ENCODE measurements around the gene SIRT7. TPM values are rescaled to one million over a fixed set of nuclear protein-coding genes. Genes with fewer than 3 reads are reported as not detected.

Gene SIRT7
- total and polyA plus RNA-seq, 8 donors = 9.6 to 40.2 (median 13.5) TPM

DNA sequence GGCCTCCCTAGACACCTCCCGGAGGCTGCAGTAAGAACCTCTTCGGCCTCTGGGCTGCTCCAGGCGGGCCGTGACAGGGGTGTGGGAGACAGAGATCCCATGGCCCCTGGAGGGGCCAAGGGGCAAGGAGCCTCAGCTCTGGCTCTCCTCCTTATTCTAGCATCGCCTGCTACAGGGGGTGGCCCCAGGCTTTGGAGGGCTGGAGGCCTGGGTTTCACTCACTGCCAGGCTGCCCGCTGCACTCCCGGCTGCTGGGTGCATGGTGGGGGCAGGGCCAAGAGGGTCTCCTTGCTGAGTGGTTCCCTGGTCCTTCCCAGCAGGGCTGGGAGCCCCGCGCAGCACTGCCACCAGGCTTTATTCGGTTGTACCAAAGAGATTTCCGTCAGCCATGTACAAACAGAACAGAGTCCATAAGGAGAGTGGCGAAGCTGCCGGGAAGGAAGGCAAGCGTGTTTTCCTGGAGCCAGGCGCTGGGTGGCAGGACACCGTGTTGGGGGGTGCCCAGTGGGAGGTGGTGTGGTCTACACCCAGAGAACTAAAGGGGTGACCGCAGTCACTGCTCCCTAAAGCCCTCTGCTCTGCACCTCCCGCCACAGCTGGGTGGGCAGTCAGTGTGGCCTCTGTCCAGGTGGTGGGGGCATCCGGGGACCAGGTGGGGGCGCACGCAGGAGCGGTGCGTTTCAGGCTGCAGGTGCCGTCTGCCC is 13.9 kb downstream of the SIRT7 start:
- Histone ChIP-seq H3K4me1 (peaks cover 0 to 6% (median 3%) of the 10 kb centered on the region in 3 donors), H3K27me3 (no peaks in the 10 kb centered on the region), H3K9me3 (no peaks in the 10 kb centered on the region), H3K4me3 (no peak overlapping the region), H3K36me3 (no peaks in the 10 kb centered on the region), H3K27ac (no peak overlapping the region)
- DNase-seq (peak in 2 of 6 donors; percentile 27 to 72), ATAC-seq (no peak), FAIRE-seq (no peak)
- WGBS, 2 donors = 95 to 97% methylated on average over 24 of the region's 24 CpGs
- TF ChIP-seq, protein P1, sequence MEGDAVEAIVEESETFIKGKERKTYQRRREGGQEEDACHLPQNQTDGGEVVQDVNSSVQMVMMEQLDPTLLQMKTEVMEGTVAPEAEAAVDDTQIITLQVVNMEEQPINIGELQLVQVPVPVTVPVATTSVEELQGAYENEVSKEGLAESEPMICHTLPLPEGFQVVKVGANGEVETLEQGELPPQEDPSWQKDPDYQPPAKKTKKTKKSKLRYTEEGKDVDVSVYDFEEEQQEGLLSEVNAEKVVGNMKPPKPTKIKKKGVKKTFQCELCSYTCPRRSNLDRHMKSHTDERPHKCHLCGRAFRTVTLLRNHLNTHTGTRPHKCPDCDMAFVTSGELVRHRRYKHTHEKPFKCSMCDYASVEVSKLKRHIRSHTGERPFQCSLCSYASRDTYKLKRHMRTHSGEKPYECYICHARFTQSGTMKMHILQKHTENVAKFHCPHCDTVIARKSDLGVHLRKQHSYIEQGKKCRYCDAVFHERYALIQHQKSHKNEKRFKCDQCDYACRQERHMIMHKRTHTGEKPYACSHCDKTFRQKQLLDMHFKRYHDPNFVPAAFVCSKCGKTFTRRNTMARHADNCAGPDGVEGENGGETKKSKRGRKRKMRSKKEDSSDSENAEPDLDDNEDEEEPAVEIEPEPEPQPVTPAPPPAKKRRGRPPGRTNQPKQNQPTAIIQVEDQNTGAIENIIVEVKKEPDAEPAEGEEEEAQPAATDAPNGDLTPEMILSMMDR (IDR thresholded peaks at IDR 0.05) = no peak
- intact Hi-C loops (cut with DNase I) = no loop called here

GRCh38 chr17:81903415-81903831 is 14.6 kb downstream of the SIRT7 start:
- intact Hi-C loops (cut with DNase I) = no loop called here
- ATAC-seq (no peak), DNase-seq (peak in 2 of 6 donors; percentile 25 to 70), FAIRE-seq (no peak)
- Histone ChIP-seq H3K36me3 (peaks cover 0 to 5% (median 0%) of the 10 kb centered on the region in 3 donors), H3K4me1 (peaks cover 0 to 6% (median 3%) of the 10 kb centered on the region in 3 donors), H3K4me3 (no peak overlapping the region), H3K27me3 (no peaks in the 10 kb centered on the region), H3K27ac (no peak overlapping the region), H3K9me3 (no peaks in the 10 kb centered on the region)
- TF ChIP-seq, protein P1 (IDR thresholded peaks at IDR 0.05) = no peak
- WGBS, 2 donors = 95% methylated on average over 10 of the region's 10 CpGs

DNA sequence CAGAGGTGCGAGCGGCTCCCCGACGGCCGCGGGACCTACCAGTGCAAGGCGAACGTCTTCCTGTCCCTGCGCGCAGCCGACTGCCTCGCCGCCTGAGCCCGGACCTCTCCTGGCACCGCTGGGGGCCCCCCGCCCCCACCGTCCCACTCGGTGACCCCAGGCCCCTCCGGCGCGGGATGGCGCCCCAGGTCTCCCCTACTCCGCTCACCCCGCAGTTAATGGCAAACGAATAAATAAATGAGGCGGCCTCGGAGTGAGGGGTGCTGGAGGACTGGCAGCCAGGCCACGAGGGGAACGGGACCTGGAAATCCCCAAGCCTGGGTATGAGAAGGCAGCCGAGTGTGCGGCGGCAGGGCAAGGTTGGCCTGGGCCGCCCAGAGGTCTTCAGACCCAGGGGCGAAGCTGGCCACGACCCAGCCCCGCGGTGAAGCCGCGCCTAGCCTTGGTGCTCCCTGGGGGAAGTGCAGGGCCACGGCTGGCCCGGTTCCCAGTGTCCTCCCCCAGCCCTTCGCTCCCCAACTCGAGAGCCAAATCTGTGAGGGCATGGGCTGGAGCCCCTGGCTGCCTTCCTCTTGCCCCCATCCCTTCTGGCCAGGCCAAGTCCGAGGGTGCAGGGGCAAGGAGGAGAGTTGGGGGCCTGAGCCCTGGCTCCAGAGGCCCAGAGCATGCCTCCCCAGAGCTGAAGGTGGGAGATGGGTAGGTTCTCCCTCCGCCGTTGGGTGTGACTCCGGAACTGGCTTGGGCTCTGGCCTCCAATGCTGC is 15.1 kb downstream of the SIRT7 start:
- intact Hi-C loops (cut with DNase I) = no loop called here
- DNase-seq (peak in 2 of 6 donors; percentile 51 to 82), ATAC-seq (peak; percentile 3 to 37 (median 18))

GRCh38 chr17:81902023-81902652 is 15.8 kb downstream of the SIRT7 start, which contains the start of gene NPB:
NPB (plus strand) TSS chr17:81902238; CDS start chr17:81902278, 40 bp downstream.
- intact Hi-C loops (cut with DNase I) = no loop called here
- peaks cover 0 to 12% (median 6%) of the 10 kb centered on the region in 3 donors for H3K36me3 ChIP-seq
- H3K27me3 ChIP-seq = no peaks in the 10 kb centered on the region
- DNase-seq (peak in 2 of 6 donors; percentile 50 to 80), FAIRE-seq (no peak), ATAC-seq (peak; percentile 38 to 72 (median 61))
- H3K9me3 ChIP-seq = no peaks in the 10 kb centered on the region
- TF ChIP-seq, protein P1 (IDR thresholded peaks at IDR 0.05) = no peak
- H3K4me1 ChIP-seq = peaks cover 0 to 6% (median 3%) of the 10 kb centered on the region in 3 donors
- 1 to 2% methylated on average over 50 to 79 of the region's 79 CpGs for WGBS, 2 donors
- H3K4me3 ChIP-seq = peak within 1 kb of the TSS in 2 of 4 donors; percentile 19 to 37
- no peak within 1 kb of the TSS for H3K27ac ChIP-seq

More for the DNA sequence above, 15.1 kb downstream of the SIRT7 start:
- Histone ChIP-seq H3K27ac (no peak overlapping the region), H3K36me3 (peaks cover 0 to 11% (median 2%) of the 10 kb centered on the region in 3 donors), H3K4me1 (peaks cover 0 to 6% (median 3%) of the 10 kb centered on the region in 3 donors), H3K9me3 (no peaks in the 10 kb centered on the region), H3K27me3 (no peaks in the 10 kb centered on the region), H3K4me3 (peak overlapping the region in 2 of 4 donors; percentile 19 to 37)
- TF ChIP-seq, protein P1 (IDR thresholded peaks at IDR 0.05) = no peak
- WGBS, 2 donors = 23 to 30% methylated on average over 39 to 47 of the region's 47 CpGs
- no peak for FAIRE-seq
